Kidney (tissue), 14 donors: ENCODE data around the gene RPRD1B. TPM values are rescaled to one million over a fixed set of nuclear protein-coding genes. Genes with fewer than 3 reads are reported as not detected.

Source experiments
- DNase-seq, 5 donors: peaks; one replicate each; pipeline ENCODE4 v3.0.0-alpha.2; 2013 to 2020
- FAIRE-seq: peaks from 2 replicates; lab custom pipeline; 2012; peaks lifted over from hg19 to GRCh38; lab: Jason Lieb, UNC
- H3K27ac ChIP-seq, 2 donors: one replicate each; pipeline ENCODE4 v1.7.0; 2013; ENCODE audit warnings: low read depth in 2 of 2, low read length in 2 of 2, inconsistent platforms in 1 of 2
- H3K27me3 ChIP-seq: one replicate; pipeline ENCODE4 v1.7.1; 2013; ENCODE audit warnings: low read length, inconsistent platforms; ENCODE audit not compliant: control insufficient read depth, insufficient read depth
- H3K36me3 ChIP-seq, 3 donors: one replicate each; pipeline versions ENCODE4 v1.7.0 to v1.7.1; 2013; ENCODE audit warnings: low read length in 3 of 3, control low read depth in 1 of 3, inconsistent platforms in 1 of 3; ENCODE audit not compliant: insufficient read depth in 3 of 3, control insufficient read depth in 2 of 3
- H3K4me1 ChIP-seq, 3 donors: one replicate each; pipeline versions ENCODE4 v1.7.0 to v1.7.1; 2013; ENCODE audit warnings: low read length in 3 of 3, inconsistent platforms in 1 of 3, low read depth in 1 of 3; ENCODE audit not compliant: control insufficient read depth in 2 of 3, insufficient read depth in 2 of 3
- H3K4me3 ChIP-seq, 3 donors: one replicate each; pipeline versions ENCODE4 v1.7.0 to v1.8.1; 2013; ENCODE audit warnings: low read length in 3 of 3, control low read depth in 1 of 3, inconsistent platforms in 1 of 3
- H3K9ac ChIP-seq, 3 donors: one replicate each; pipeline versions ENCODE4 v1.7.0 to v1.7.1; 2013; ENCODE audit warnings: low read length in 3 of 3, control low read depth in 1 of 3, inconsistent platforms in 1 of 3
- H3K9me3 ChIP-seq, 3 donors: one replicate each; pipeline versions ENCODE4 v1.7.0 to v1.7.1; 2013; ENCODE audit warnings: low read length in 3 of 3, control low read depth in 1 of 3, inconsistent platforms in 1 of 3; ENCODE audit not compliant: control insufficient read depth in 2 of 3, insufficient read depth in 1 of 3
- intact Hi-C: fragments of 100-400 bp; cut with DNase I; formaldehyde crosslinking; loops from one replicate; pipeline ENCODE4 v1.11.1; 2022
- polyA plus RNA-seq: library from polyadenylated mRNA; stranded (reverse); fragments of 350-450 nt; fragmentation: Illumina TruSeq; extraction: RNeasy Lipid Tissue Mini Kit (QIAGEN cat#74804); gene quantifications from one replicate; pipeline ENCODE4 v1.2.3, GENCODE V29; 2014; ENCODE audit warnings: low read depth, low replicate concordance; ENCODE audit not compliant: insufficient read depth
- total RNA-seq: library from RNA; stranded (reverse); fragmentation: NEBNext Ultra II Directional; extraction: Animal tissue kit (Norgen Biotek cat#: 25700); gene quantifications from one replicate; pipeline ENCODE4 v1.2.1, GENCODE V29; 2021
- TF ChIP-seq, protein P1 (sequence below): IDR thresholded peaks from 3 replicates; pipeline ENCODE4 v1.5.1; 2012; ENCODE audit warnings: mild to moderate bottlenecking, moderate library complexity, borderline replicate concordance; ENCODE audit not compliant: insufficient read depth; ENCODE audit errors: extremely low read depth
- donor health status: control.
- donor health status: control.
- donor health status: control.
- donor health status: control.
- donor health status: control.
- donor health status: DM: yes; HTN: yes; CAD: no.
- donor health status: Normal renal cell carcinoma (clear cell type).

The RPRD1B gene
- total and polyA plus RNA-seq, 2 donors from 2014 or later: 13.4 to 34.4 TPM

DNA sequence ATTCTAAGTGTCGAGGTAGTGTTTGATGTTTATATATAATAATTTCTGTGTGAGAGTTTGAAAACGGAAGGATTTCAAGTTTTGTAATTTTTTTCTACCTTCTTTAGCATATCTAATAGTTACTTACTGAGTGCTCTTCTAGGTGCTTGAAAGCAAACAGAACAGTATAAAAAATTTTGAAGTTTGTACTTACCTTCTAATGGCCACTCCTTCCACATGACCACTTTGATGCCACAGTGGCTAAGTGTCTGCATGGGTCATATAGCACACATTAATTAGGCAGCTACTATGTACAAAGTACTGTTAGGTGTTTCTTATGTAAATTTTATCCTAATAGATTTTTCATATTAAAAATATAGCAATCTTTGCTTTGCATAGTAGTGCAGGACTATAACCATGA is 21.1 kb downstream of the RPRD1B start:
- no peaks in the 10 kb centered on the region for H3K9me3 ChIP-seq
- peaks cover 0 to 3% (median 0%) of the 10 kb centered on the region in 3 donors for H3K4me1 ChIP-seq
- intact Hi-C loops: no loop called here
- H3K9ac ChIP-seq: no peak overlapping the region
- H3K27me3 ChIP-seq: no peaks in the 10 kb centered on the region
- FAIRE-seq: no peak
- H3K27ac ChIP-seq: no peak overlapping the region
- no peak overlapping the region for H3K4me3 ChIP-seq
- TF ChIP-seq, protein P1, sequence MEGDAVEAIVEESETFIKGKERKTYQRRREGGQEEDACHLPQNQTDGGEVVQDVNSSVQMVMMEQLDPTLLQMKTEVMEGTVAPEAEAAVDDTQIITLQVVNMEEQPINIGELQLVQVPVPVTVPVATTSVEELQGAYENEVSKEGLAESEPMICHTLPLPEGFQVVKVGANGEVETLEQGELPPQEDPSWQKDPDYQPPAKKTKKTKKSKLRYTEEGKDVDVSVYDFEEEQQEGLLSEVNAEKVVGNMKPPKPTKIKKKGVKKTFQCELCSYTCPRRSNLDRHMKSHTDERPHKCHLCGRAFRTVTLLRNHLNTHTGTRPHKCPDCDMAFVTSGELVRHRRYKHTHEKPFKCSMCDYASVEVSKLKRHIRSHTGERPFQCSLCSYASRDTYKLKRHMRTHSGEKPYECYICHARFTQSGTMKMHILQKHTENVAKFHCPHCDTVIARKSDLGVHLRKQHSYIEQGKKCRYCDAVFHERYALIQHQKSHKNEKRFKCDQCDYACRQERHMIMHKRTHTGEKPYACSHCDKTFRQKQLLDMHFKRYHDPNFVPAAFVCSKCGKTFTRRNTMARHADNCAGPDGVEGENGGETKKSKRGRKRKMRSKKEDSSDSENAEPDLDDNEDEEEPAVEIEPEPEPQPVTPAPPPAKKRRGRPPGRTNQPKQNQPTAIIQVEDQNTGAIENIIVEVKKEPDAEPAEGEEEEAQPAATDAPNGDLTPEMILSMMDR: no peak
- DNase-seq: no peak
- peaks cover 6 to 32% (median 16%) of the 10 kb centered on the region in 3 donors for H3K36me3 ChIP-seq

DNA sequence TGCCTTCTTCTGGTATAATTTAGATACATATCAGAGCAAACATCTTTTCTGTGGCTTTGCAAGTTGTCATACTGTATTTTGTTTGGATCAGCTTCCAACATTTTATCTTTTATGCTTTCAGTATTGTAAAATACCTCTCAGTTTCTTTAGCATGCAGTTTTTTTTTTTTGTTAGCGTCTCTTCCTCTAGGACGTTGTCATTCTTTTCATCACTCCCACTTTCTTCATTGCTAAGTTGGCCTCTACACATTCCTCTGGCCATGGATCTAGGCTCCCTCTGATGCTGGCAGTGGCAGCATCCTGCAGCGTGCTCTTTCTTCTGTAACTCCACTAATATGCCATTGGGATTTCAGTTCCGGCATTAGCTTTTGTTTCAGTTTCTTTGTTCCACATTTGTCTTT is 21.7 kb downstream of the RPRD1B start:
- H3K9me3 ChIP-seq: no peaks in the 10 kb centered on the region
- peaks cover 0 to 3% (median 0%) of the 10 kb centered on the region in 3 donors for H3K4me1 ChIP-seq
- intact Hi-C loops: no loop called here
- no peak for DNase-seq
- no peak for FAIRE-seq
- H3K4me3 ChIP-seq: no peak overlapping the region
- H3K36me3 ChIP-seq: peaks cover 4 to 32% (median 14%) of the 10 kb centered on the region in 3 donors
- no peak overlapping the region for H3K9ac ChIP-seq
- no peak overlapping the region for H3K27ac ChIP-seq
- TF ChIP-seq, protein P1: no peak
- H3K27me3 ChIP-seq: no peaks in the 10 kb centered on the region

DNA sequence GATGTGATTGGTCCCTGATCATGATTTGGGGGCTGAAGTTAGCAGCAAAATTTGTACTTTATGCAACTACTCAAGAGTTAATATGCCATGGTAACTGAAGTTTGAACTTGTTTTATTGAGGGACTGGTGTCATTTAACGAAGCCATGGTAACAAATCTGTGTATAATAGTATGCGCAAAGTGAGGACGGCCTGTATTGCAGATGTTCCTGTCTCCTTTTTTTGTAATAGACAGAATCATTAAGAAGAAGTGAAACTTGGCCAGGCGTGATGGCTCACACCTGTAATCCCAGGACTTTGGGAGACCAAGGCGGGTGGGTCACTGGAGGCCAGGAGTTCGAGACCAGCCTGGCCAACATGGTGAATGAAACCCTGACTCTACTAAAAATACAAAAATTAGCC is 22.3 kb downstream of the RPRD1B start:
- Histone ChIP-seq H3K9me3 (no peaks in the 10 kb centered on the region), H3K27me3 (no peaks in the 10 kb centered on the region), H3K36me3 (peaks cover 4 to 34% (median 18%) of the 10 kb centered on the region in 3 donors), H3K27ac (no peak overlapping the region), H3K4me1 (peaks cover 0 to 3% (median 0%) of the 10 kb centered on the region in 3 donors), H3K4me3 (no peak overlapping the region), H3K9ac (no peak overlapping the region)
- intact Hi-C loops: no loop called here
- FAIRE-seq (no peak), DNase-seq (no peak)
- TF ChIP-seq, protein P1: no peak
